IPS-18a (cell line): ENCODE measurements around the gene PARN.

Experiments used
- H3K27ac ChIP-seq: one replicate; pipeline ENCODE4 v1.5.1; 2013; ENCODE audit warnings: low read length
- H3K27me3 ChIP-seq: one replicate; pipeline ENCODE4 v1.6.1; 2013; ENCODE audit warnings: mild to moderate bottlenecking, low read length; ENCODE audit not compliant: control insufficient read depth, insufficient read depth
- H3K36me3 ChIP-seq: one replicate; pipeline ENCODE4 v1.6.1; 2013; ENCODE audit warnings: low read depth, low read length; ENCODE audit not compliant: control insufficient read depth
- H3K4me1 ChIP-seq: one replicate; pipeline ENCODE4 v1.6.1; 2013; ENCODE audit warnings: low read depth, low read length; ENCODE audit not compliant: control insufficient read depth
- H3K4me3 ChIP-seq: one replicate; pipeline ENCODE4 v1.5.1; 2013; ENCODE audit warnings: low read length
- H3K9ac ChIP-seq: one replicate; pipeline ENCODE4 v1.6.1; 2013; ENCODE audit warnings: mild to moderate bottlenecking, low read length, moderate library complexity
- H3K9me3 ChIP-seq: one replicate; pipeline ENCODE4 v1.6.1; 2013; ENCODE audit warnings: low read depth, low read length; ENCODE audit not compliant: control insufficient read depth

PARN gene

DNA sequence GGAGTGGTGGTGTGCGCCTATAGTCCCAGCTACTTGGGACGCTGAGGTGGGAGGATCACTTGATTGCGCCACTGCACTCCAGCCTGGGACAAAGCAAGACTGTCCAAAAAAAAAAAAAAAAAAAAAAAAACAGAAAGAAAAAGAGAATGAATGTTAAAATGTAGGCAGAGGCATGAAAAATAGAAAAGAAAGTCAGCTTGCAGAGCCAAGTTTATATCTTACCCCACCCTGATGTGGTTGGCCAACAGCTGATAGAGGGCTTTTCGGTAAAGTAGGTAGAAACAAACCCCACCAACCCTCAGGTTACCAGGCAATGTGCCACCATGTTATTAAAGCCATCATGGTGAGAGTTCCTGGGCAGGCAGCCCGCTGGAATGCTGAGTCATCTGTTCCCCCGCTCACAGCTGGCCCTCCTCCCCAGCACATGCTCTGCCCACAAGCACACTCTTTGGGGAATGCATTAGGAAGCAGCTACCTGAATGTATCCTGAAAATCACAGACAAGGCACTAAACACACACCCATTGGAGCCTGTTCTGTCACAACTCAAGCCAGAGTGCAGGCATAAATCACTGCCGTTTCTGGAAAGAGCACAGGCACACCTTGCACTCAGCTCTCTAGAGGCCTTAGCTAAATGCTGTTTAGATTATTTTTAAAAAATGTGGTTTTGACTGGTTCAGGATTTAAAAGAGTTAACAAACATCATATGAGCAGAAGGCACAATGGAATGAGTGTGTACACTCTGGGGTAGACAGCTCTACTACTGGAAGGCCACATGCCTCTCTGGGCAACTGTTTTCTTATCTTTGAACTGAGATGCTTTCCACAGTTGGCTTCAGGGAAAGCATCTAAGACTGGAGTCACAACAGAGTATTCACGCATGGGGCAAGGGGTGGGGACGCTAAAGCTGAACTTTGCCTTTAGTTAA is 128.5 kb downstream of the PARN start:
- Histone ChIP-seq H3K27me3 (no peaks in the 10 kb centered on the region), H3K4me3 (no peak overlapping the region), H3K9ac (peak overlapping the region; percentile 21), H3K36me3 (no peaks in the 10 kb centered on the region), H3K9me3 (no peaks in the 10 kb centered on the region), H3K27ac (peak overlapping the region; percentile 17), H3K4me1 (peaks cover 34% of the 10 kb centered on the region)

DNA sequence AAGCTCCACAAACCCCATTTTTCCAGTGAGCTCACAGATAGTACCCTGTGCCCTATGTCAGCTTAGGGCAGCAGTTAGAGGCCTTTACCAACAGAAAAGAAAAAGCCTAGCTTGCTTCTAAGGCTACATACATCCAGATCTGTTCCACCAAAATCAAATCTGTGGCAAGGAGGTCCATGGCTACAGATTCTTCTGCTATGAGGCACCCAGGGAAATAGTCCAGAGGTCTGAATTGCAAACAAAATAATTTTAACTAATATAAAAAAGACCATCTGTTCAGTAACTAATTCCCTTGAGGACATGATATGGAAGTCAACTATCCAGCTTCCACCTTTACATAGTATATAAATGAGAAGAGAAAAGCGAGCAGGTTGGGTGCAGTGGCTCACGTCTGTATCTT is 129.3 kb downstream of the PARN start:
- peaks cover 34% of the 10 kb centered on the region for H3K4me1 ChIP-seq
- no peaks in the 10 kb centered on the region for H3K9me3 ChIP-seq
- H3K27ac ChIP-seq = no peak overlapping the region
- H3K4me3 ChIP-seq = no peak overlapping the region
- no peaks in the 10 kb centered on the region for H3K36me3 ChIP-seq
- H3K27me3 ChIP-seq = no peaks in the 10 kb centered on the region
- H3K9ac ChIP-seq = no peak overlapping the region

DNA sequence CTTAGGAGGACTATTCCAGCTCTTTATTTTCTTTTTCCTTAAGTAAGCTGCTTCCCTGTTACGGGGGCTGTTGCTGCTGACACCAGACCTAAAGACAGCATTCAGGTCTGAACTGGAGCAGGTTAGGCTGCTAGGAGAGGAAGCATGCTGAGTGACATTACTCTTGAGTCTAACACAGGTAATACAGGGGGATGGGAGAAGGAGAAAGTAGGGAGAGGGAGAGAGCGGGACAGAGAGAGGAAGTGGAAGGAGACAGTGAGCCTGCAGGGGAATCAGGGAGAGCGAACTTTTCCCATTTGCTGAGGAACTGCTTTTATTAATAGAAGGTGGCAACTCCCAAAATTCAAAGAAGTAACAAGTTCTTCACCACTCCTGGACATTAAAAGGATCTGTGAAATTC is 130.9 kb downstream of the PARN start:
- Histone ChIP-seq H3K27me3 (no peaks in the 10 kb centered on the region), H3K36me3 (no peaks in the 10 kb centered on the region), H3K4me1 (peaks cover 34% of the 10 kb centered on the region), H3K9me3 (no peaks in the 10 kb centered on the region), H3K9ac (no peak overlapping the region), H3K4me3 (no peak overlapping the region), H3K27ac (no peak overlapping the region)

DNA sequence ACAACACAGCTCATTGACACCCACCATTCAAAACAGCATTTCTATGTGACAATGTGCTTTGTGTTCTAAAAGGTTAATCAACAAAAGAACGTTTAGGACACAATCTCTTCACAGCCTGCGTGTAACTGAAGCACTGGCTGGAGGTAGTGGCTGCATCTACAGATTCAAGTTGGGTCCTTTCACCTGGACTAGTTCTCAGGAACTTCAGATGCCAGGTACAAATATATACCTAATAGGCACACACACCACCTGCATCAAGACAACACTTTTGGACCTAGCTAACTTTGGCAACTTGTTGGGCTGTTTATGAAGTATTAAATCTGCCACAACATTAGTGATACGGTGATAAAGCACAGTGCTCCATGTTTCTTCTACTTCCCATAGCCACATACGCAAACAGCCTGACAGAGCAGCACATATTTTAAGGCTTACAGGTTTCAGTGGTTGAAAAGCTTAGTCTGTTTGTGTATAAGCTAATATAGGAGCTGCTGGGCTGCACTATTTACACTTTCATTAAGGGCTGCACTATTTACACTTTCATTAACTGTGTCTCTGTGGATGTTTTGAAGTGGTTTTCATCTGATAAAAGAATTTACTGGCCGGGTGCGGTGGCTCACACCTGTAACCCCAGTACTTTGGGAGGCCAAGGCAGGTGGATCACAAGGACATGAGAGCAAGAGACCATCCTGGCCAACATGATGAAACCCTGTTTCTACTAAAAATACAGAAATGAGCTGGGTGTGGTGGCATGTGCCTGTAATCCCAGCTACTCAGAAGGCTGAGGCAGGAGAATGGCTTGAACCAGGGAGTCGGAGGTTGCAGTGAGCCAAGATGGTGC is 132.6 kb downstream of the PARN start:
- Histone ChIP-seq H3K27ac (no peak overlapping the region), H3K36me3 (no peaks in the 10 kb centered on the region), H3K9ac (no peak overlapping the region), H3K4me3 (no peak overlapping the region), H3K9me3 (no peaks in the 10 kb centered on the region), H3K4me1 (peaks cover 24% of the 10 kb centered on the region), H3K27me3 (no peaks in the 10 kb centered on the region)

DNA sequence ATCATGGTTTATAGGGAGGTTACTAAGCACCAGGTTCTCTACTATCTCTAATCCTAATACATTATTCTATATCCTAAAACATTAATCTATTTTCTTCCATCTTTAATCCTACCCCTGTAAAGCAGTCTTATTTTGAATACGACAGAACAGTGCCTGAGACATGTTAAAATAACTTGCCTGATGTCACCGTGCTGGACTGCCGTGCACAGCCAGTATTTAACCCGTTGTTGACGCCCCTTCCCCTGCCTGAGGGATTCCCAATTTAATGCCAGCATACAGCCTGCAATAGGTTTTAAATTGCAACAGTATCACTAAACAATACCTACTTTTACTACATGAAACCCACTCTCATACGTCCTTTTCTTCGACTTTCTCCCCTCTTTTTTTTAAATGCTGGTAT is 133.3 kb downstream of the PARN start:
- no peak overlapping the region for H3K9ac ChIP-seq
- H3K27ac ChIP-seq = no peak overlapping the region
- H3K27me3 ChIP-seq = no peaks in the 10 kb centered on the region
- H3K9me3 ChIP-seq = no peaks in the 10 kb centered on the region
- no peaks in the 10 kb centered on the region for H3K36me3 ChIP-seq
- peaks cover 18% of the 10 kb centered on the region for H3K4me1 ChIP-seq
- H3K4me3 ChIP-seq = no peak overlapping the region

DNA sequence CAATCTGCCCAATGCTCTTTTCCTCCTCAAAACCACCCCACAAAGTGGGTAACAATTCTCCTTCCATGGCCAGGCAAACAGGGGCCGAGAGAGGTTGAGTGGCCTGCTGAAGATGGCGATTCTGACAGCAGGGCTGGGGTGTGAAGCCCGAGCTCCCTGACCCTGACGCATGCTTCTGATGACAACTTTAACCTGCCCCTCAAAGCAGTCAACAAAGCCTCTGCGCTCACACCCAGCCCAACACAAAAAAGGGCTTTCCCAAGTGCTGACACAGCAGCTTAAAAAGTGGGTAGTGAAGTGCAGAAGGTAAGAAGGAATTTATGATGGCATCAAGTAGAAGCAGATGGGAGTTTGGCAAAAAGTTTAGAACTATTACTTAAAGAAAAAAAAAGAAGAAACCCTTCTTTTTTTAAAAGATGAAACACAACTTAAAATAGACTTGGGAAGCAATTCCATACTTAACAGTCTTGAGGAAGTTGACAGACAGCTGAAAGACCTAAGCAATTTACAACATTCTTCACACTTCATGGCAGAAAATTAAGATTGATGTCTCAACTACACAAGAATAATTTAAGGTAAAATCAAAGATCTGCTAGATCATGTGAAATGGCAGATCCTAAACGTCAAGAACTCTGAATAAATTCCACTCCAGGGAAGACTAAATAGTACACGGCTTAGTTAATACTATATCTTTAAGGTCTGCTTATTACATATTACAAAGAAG is 133.9 kb downstream of the PARN start:
- H3K4me1 ChIP-seq = peaks cover 13% of the 10 kb centered on the region
- H3K9me3 ChIP-seq = no peaks in the 10 kb centered on the region
- H3K27me3 ChIP-seq = no peaks in the 10 kb centered on the region
- no peak overlapping the region for H3K27ac ChIP-seq
- no peak overlapping the region for H3K4me3 ChIP-seq
- H3K36me3 ChIP-seq = no peaks in the 10 kb centered on the region
- H3K9ac ChIP-seq = no peak overlapping the region

DNA sequence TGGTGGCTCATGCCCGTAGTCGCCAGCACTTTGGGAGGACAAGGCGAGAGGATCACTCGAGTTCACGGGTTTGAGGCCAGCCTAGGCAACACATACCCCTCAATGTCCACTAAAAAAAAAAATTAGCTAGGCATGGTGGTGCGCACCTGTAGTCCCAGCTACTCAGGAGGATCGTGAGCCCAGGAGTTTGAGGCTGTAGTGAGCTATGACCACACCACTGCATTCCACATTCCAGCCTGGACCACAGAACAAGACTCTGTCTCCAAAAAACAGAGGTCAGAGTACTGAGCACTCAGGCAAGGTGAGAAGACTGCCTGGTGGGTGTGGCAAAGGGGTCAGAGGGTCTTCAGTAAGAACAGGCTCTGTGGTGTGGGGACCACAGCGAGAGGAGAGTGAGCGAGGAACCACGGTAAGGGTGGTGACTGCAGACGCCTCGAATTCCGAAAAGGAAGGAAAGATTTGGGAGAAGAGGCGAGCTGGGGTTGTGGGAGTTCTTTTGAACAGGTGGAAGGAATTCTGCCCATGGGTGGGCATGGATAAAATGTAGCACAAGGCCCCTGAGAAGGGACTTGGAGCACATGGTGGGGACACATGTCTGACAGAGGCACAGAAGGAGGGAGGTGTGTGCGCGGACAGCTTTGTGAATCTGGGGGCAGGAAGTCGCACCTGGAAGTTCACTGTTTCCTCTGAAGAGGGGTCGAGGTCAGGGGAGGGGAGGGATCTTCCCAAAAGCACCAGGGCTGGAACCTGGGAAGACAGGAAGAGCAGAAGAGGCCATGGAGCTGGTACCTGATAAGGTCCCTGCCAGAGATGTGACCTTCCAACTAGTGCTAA is 134.6 kb downstream of the PARN start:
- no peak overlapping the region for H3K27ac ChIP-seq
- H3K27me3 ChIP-seq = no peaks in the 10 kb centered on the region
- H3K9me3 ChIP-seq = no peaks in the 10 kb centered on the region
- H3K9ac ChIP-seq = no peak overlapping the region
- no peaks in the 10 kb centered on the region for H3K36me3 ChIP-seq
- H3K4me1 ChIP-seq = peaks cover 13% of the 10 kb centered on the region
- no peak overlapping the region for H3K4me3 ChIP-seq

DNA sequence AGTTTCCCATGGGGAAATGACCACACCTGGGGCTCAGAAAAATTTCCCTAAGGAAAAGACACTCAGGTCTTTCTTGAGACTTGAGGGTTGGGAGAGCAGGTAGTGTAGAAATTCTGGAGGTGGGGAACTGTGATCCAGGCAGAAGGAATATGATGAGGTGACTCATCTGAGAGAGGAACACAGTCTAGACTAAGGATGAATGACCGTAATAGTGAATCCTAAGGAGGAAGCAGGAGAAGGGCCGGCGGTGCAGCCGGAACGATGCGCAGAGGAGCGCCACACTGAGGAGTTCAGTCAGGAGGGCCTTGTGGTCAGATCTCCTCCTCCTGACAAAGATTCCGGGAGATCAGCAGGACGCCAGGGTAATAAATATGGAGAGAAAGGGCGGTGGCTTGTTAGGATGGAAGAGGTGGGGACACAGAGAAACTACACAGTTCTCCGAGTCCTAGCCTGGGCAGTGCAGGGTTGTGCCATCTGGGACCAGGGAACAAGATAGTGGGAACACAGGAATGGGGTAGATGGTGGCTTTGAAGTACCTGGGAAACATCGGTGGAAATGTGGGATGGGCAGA is 135.6 kb downstream of the PARN start:
- Histone ChIP-seq H3K4me3 (no peak overlapping the region), H3K9me3 (no peaks in the 10 kb centered on the region), H3K9ac (no peak overlapping the region), H3K27ac (no peak overlapping the region), H3K4me1 (peaks cover 17% of the 10 kb centered on the region), H3K36me3 (no peaks in the 10 kb centered on the region), H3K27me3 (no peaks in the 10 kb centered on the region)

DNA sequence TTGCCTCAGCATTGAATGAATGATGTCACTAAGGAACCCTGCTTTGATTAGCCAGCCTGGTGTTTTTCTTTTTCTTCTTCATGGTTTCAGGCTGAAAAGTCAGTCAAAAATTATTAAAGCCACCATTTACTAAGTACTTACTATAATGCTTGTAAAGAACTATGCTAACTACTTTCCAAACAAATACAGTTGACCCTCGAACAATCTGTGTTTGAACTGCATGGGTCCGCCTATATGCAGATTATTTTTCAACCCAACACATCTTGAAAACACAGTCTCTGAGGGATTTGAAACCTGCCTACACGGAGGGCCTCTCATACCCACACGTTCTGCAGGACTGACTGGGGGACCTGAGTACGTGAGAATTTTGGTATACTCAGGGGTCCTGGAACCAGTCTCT is 136.3 kb downstream of the PARN start:
- peaks cover 12% of the 10 kb centered on the region for H3K4me1 ChIP-seq
- no peaks in the 10 kb centered on the region for H3K36me3 ChIP-seq
- H3K4me3 ChIP-seq = no peak overlapping the region
- H3K27me3 ChIP-seq = no peaks in the 10 kb centered on the region
- no peaks in the 10 kb centered on the region for H3K9me3 ChIP-seq
- H3K9ac ChIP-seq = no peak overlapping the region
- H3K27ac ChIP-seq = no peak overlapping the region

DNA sequence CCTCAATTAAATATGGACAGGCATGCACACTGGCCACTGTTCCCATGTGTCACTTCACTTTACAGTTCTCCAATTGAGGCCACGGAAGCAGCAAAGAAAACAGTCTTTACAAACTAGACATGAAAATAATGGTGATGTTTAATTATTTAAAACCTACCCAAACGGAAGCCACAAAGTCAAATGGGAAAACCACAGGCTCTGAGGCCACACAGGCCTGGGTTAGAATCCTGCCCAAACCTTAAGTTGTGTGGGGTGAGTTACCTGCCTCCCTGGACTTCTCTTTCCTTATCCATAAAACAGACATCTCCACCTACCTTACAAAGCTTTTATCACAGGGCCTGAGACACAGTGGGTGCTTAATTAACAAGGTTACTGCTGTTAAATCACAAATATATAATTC is 137.4 kb downstream of the PARN start:
- Histone ChIP-seq H3K36me3 (no peaks in the 10 kb centered on the region), H3K27ac (no peak overlapping the region), H3K27me3 (no peaks in the 10 kb centered on the region), H3K9ac (no peak overlapping the region), H3K9me3 (no peaks in the 10 kb centered on the region), H3K4me3 (no peak overlapping the region), H3K4me1 (peaks cover 6% of the 10 kb centered on the region)
